Esophagus muscularis mucosa (tissue), 4 donors: ENCODE data around the gene RNF222.

Experiments used
- EP300 ChIP-seq: sonication (generic); formaldehyde crosslinking; IDR thresholded peaks from one replicate; pipeline ENCODE4 v1.6.1; 2017; ENCODE audit warnings: antibody characterized with exemption
- POLR2A ChIP-seq: fragments of 450-650 bp; IDR thresholded peaks from one replicate; pipeline ENCODE4 v1.6.1; 2017; ENCODE audit warnings: antibody characterized with exemption, moderate library complexity, mild to moderate bottlenecking, low read depth
- POLR2AphosphoS5 ChIP-seq, 2 donors: sonication (generic); formaldehyde crosslinking; IDR thresholded peaks; one replicate each; pipeline ENCODE4 v1.6.1; 2017; ENCODE audit warnings: antibody characterized with exemption in 2 of 2
- TF ChIP-seq, protein P1 (sequence below), 3 experiments: fragments of 200-600 bp in 2 of 3; fragments of 450-650 bp in 1 of 3; sonication (generic) in 2 of 3; IDR thresholded peaks; one replicate each; pipeline ENCODE4 v1.5.1; 2017 to 2019; ENCODE audit warnings: antibody characterized with exemption in 3 of 3, mild to moderate bottlenecking in 2 of 3, moderate library complexity in 1 of 3

DNA sequence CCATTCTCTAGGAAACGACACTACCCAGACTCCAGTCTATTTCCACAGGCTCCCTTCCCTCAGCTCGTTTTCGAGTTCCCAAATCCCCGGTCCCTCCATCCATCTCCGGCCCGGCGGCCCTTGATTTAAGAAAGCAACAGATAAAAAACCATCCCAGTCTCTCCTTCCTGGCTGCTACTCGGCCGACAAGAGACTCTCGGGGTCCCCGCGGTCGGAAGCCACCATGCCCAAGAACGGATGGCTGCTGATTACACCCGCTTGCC lies 14.8 kb downstream of the RNF222 start:
- TF ChIP-seq, protein P1, sequence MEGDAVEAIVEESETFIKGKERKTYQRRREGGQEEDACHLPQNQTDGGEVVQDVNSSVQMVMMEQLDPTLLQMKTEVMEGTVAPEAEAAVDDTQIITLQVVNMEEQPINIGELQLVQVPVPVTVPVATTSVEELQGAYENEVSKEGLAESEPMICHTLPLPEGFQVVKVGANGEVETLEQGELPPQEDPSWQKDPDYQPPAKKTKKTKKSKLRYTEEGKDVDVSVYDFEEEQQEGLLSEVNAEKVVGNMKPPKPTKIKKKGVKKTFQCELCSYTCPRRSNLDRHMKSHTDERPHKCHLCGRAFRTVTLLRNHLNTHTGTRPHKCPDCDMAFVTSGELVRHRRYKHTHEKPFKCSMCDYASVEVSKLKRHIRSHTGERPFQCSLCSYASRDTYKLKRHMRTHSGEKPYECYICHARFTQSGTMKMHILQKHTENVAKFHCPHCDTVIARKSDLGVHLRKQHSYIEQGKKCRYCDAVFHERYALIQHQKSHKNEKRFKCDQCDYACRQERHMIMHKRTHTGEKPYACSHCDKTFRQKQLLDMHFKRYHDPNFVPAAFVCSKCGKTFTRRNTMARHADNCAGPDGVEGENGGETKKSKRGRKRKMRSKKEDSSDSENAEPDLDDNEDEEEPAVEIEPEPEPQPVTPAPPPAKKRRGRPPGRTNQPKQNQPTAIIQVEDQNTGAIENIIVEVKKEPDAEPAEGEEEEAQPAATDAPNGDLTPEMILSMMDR (IDR thresholded peaks at IDR 0.05): no peak
- TF ChIP-seq POLR2A (peak; percentile 85), POLR2AphosphoS5 (IDR thresholded peaks at IDR 0.05) (no peak), EP300 (no peak)
